Ascending aorta (tissue), 2 donors: Measurements from ENCODE around the gene MTSS2. TPM values are rescaled to one million over a fixed set of nuclear protein-coding genes. Genes with fewer than 3 reads are reported as not detected.
"Not testable (repeated sequence)": the region's sequence is repeated elsewhere in the genome, so short reads cannot be mapped to it uniquely, and the experiment has no call there.

ENCODE experiments used
- DNase-seq, 2 donors: peaks; one replicate each; pipeline ENCODE4 v3.0.0-alpha.2; 2019; ENCODE audit warnings: low spot score in 2 of 2
- H3K27ac ChIP-seq, 2 donors: fragments of 200-600 bp; sonication (generic); one replicate each; pipeline ENCODE4 v1.5.1; 2016 to 2017; ENCODE audit warnings: mild to moderate bottlenecking in 1 of 2
- H3K27me3 ChIP-seq: fragments of 200-600 bp; sonication (generic); one replicate; pipeline ENCODE4 v1.5.1; 2017
- H3K36me3 ChIP-seq, 2 donors: fragments of 200-600 bp; sonication (generic); one replicate each; pipeline ENCODE4 v1.5.1; 2016
- H3K4me1 ChIP-seq, 2 donors: fragments of 200-600 bp; sonication (generic); one replicate each; pipeline ENCODE4 v1.5.1; 2016 to 2017; ENCODE audit warnings: mild to moderate bottlenecking in 1 of 2
- H3K4me3 ChIP-seq, 2 donors: fragments of 200-600 bp; sonication (generic); one replicate each; pipeline ENCODE4 v1.5.1; 2016 to 2017; ENCODE audit warnings: mild to moderate bottlenecking in 1 of 2
- H3K9me3 ChIP-seq, 2 donors: fragments of 200-600 bp; sonication (generic); one replicate each; pipeline ENCODE4 v1.5.1; 2016
- CTCF ChIP-seq, 3 experiments: fragments of 200-600 bp in 2 of 3; fragments of 450-650 bp in 1 of 3; sonication (generic) in 2 of 3; IDR thresholded peaks; one replicate each; pipeline ENCODE4 v1.5.1; 2016 to 2019; ENCODE audit warnings: antibody characterized with exemption in 3 of 3, mild to moderate bottlenecking in 1 of 3, moderate library complexity in 1 of 3
- intact Hi-C: fragments of 100-400 bp; cut with DNase I; formaldehyde crosslinking; loops from one replicate; pipeline ENCODE4 v1.15.1; 2023
- total RNA-seq: library from RNA; depleted of rRNA; stranded (reverse); fragments of >200 nt; gene quantifications from one replicate; pipeline ENCODE4 v1.1.0, GENCODE V29; 2016

The MTSS2 gene
- total RNA-seq, 1 donor from 2014 or later = 98.6 TPM

GRCh38 chr16:70674221-70675014 is 11.4 kb downstream of the MTSS2 start:
- no peak overlapping the region for H3K27ac ChIP-seq
- no peaks in the 10 kb centered on the region for H3K4me1 ChIP-seq
- H3K36me3 ChIP-seq = peaks cover 78 to 94% of the 10 kb centered on the region in 2 donors
- no peak for TF ChIP-seq CTCF (IDR thresholded peaks at IDR 0.05)
- intact Hi-C loops = no loop called here
- no peaks in the 10 kb centered on the region for H3K27me3 ChIP-seq
- peak in 1 of 2 donors; percentile 60 for DNase-seq
- H3K4me3 ChIP-seq = no peak overlapping the region
- H3K9me3 ChIP-seq = no peaks in the 10 kb centered on the region

- peak in 1 of 2 donors; percentile 47 for DNase-seq
- H3K27me3 ChIP-seq, intact Hi-C loops, H3K27ac ChIP-seq, H3K4me1 ChIP-seq, H3K4me3 ChIP-seq, H3K9me3 ChIP-seq: not testable (repeated sequence)
- peaks cover 71 to 89% of the 10 kb centered on the region in 2 donors for H3K36me3 ChIP-seq
Measured at GRCh38 chr16:70670938-70671337, 14.9 kb downstream of the MTSS2 start.

GRCh38 chr16:70670175-70670574 is 15.7 kb downstream of the MTSS2 start:
- no peak for DNase-seq
- H3K27ac ChIP-seq = no peak overlapping the region
- no peak for TF ChIP-seq CTCF (IDR thresholded peaks at IDR 0.05)
- H3K36me3 ChIP-seq = peaks cover 71 to 89% of the 10 kb centered on the region in 2 donors
- intact Hi-C loops = no loop called here
- H3K9me3 ChIP-seq = no peaks in the 10 kb centered on the region
- no peak overlapping the region for H3K4me3 ChIP-seq
- no peaks in the 10 kb centered on the region for H3K27me3 ChIP-seq
- H3K4me1 ChIP-seq = peaks cover 0 to 4% of the 10 kb centered on the region in 2 donors

GRCh38 chr16:70665806-70666735 is 19.8 kb downstream of the MTSS2 start:
- intact Hi-C loops = no loop called here
- TF ChIP-seq CTCF (IDR thresholded peaks at IDR 0.05) = no peak
- DNase-seq = peak in 1 of 2 donors; percentile 47
- Histone ChIP-seq H3K4me1 (peaks cover 0 to 4% of the 10 kb centered on the region in 2 donors), H3K9me3 (no peaks in the 10 kb centered on the region), H3K27ac (no peak overlapping the region), H3K27me3 (no peaks in the 10 kb centered on the region), H3K36me3 (peaks cover 72 to 80% of the 10 kb centered on the region in 2 donors), H3K4me3 (no peak overlapping the region)

GRCh38 chr16:70665113-70665694 is 20.6 kb downstream of the MTSS2 start:
- Histone ChIP-seq H3K4me1 (peaks cover 0 to 4% of the 10 kb centered on the region in 2 donors), H3K9me3 (no peaks in the 10 kb centered on the region), H3K4me3 (no peak overlapping the region), H3K27ac (no peak overlapping the region), H3K36me3 (peaks cover 63 to 72% of the 10 kb centered on the region in 2 donors), H3K27me3 (no peaks in the 10 kb centered on the region)
- intact Hi-C loops = no loop called here
- TF ChIP-seq CTCF (IDR thresholded peaks at IDR 0.05) = no peak
- peak in 1 of 2 donors; percentile 59 for DNase-seq
